HCT116 (cell line): ENCODE measurements around the gene TASP1.

Experiments
- CTCF ChIP-seq, 3 experiments: fragments of 200-600 bp in 1 of 3; sonication (generic) in 1 of 3; IDR thresholded peaks in 2 of 3; conservative IDR thresholded peaks in 1 of 3; 2 replicates each; pipeline ENCODE4 v1.5.1; 2012 to 2017; ENCODE audit warnings: low read depth in 2 of 3, low read length in 2 of 3, antibody characterized with exemption in 1 of 3, borderline replicate concordance in 1 of 3, control low read depth in 1 of 3, mild to moderate bottlenecking in 1 of 3, mixed read lengths in 1 of 3, mixed run types in 1 of 3, moderate library complexity in 1 of 3; ENCODE audit not compliant: insufficient read depth in 1 of 3
- EGR1 ChIP-seq: IDR thresholded peaks from 2 replicates; pipeline ENCODE4 v1.6.1; 2012; ENCODE audit warnings: low read depth
- ELF1 ChIP-seq: IDR thresholded peaks from 2 replicates; pipeline ENCODE4 v1.6.1; 2012; ENCODE audit warnings: low read depth, borderline replicate concordance
- EZH2 ChIP-seq: fragments of 200-600 bp; sonication (generic); IDR thresholded peaks from 2 replicates; pipeline ENCODE4 v1.6.1; 2017; ENCODE audit warnings: antibody characterized with exemption, mixed run types
- POLR2A ChIP-seq: IDR thresholded peaks from 2 replicates; pipeline ENCODE4 v1.7.0; 2011; ENCODE audit warnings: borderline replicate concordance; ENCODE audit not compliant: insufficient read depth, insufficient read length; ENCODE audit errors: extremely low read depth
- POLR2AphosphoS5 ChIP-seq: IDR thresholded peaks from 2 replicates; pipeline ENCODE4 v1.6.1; 2011; ENCODE audit warnings: mild to moderate bottlenecking, low read depth, low read length, moderate library complexity
- RAD21 ChIP-seq: IDR thresholded peaks from 2 replicates; pipeline ENCODE4 v1.6.1; 2012; ENCODE audit warnings: low read depth, mild to moderate bottlenecking
- REST ChIP-seq: IDR thresholded peaks from 2 replicates; pipeline ENCODE4 v1.6.1; 2012; ENCODE audit warnings: low read depth
- ZNF274 ChIP-seq: fragments of 200-500 bp; sonication (Bioruptor generic); IDR thresholded peaks from 2 replicates; pipeline ENCODE4 v1.6.1; 2014; ENCODE audit warnings: mild to moderate bottlenecking, low read depth, low read length, inconsistent platforms

GRCh38 chr20:13342469-13343242, 296.1 kb downstream of the TASP1 start:
- TF ChIP-seq CTCF (IDR thresholded peaks at IDR 0.05 in 2 of 3, conservative IDR thresholded peaks at IDR 0.05 in 1 of 3; ENCODE audit: borderline replicate concordance in 1 of 3, insufficient read depth in 1 of 3, low read depth in 2 of 3, low read length in 2 of 3) (no peak), POLR2AphosphoS5 (no peak), ELF1 (no peak), EZH2 (no peak), POLR2A (no peak), ZNF274 (no peak), REST (no peak), EGR1 (no peak), RAD21 (no peak)
